Retinal pigment epithelial cell (primary cell): ENCODE data around the gene HOXD8.

Experiments
- DNase-seq: peaks from one replicate; pipeline ENCODE4 v3.0.0-alpha.2; 2010; ENCODE audit warnings: low read depth
- H3K4me3 ChIP-seq: 2 replicates; pipeline ENCODE4 v1.5.1; 2011; ENCODE audit warnings: mild to moderate bottlenecking, low read length, control low read depth, moderate library complexity
- CTCF ChIP-seq: conservative IDR thresholded peaks from 2 replicates; pipeline ENCODE4 v1.5.1; 2011; ENCODE audit warnings: low read depth, low read length, control low read depth, inconsistent platforms

The HOXD8 gene

GRCh38 chr2:176172007-176172894, 42.7 kb downstream of the HOXD8 start:
- H3K4me3 ChIP-seq: no peak overlapping the region
- no peak for DNase-seq
- no peak for TF ChIP-seq CTCF

GRCh38 chr2:176172895-176173566, 43.5 kb downstream of the HOXD8 start:
- no peak overlapping the region for H3K4me3 ChIP-seq

GRCh38 chr2:176173567-176174381, 44.3 kb downstream of the HOXD8 start:
- H3K4me3 ChIP-seq: no peak overlapping the region
- TF ChIP-seq CTCF: no peak

More at GRCh38 chr2:176172895-176173566, 43.5 kb downstream of the HOXD8 start:
- no peak for TF ChIP-seq CTCF
- DNase-seq: no peak

GRCh38 chr2:176174382-176174823, 44.9 kb downstream of the HOXD8 start:
- TF ChIP-seq CTCF: no peak
- DNase-seq: no peak
- no peak overlapping the region for H3K4me3 ChIP-seq

More at GRCh38 chr2:176173567-176174381, 44.3 kb downstream of the HOXD8 start:
- DNase-seq: no peak

GRCh38 chr2:176174824-176175708, 45.6 kb downstream of the HOXD8 start:
- DNase-seq: no peak
- no peak overlapping the region for H3K4me3 ChIP-seq
- TF ChIP-seq CTCF: no peak
